Measurements from ENCODE around the gene SOHLH2.

The SOHLH2 gene

DNA sequence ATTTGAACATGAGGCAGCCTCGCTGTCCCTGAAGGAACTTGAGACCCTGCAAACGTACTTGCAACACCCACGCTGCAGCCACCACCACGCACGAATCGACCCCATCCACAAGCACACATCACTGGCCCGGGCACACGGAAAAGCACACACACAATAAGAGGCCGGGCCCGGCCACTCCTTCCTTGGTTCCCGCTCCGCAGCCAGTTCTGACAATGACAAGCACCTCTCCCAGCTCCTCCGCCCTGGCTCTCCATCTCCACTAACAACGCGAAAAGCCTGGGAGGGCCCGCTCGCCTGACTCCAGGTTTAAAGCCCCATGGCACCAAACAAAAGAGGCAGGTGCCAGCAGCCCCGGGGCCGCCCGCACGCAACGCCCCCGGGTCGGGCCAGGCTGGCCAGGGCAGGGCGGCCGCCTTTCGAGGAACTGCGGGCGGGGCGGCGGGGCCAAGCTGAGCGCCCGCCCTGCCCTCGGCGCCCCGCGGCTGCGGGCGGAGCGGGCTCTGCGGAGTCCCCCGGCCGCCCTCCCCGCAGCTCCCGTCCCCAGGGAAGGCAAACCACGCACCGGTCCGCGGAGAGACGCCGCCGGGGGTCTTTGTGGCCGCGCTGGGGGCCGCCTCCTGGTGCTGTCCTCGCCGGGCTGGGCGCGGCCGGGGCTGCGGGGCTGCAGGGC is 83.7 kb downstream of the SOHLH2 start:
- DNase-seq: no peak

DNA sequence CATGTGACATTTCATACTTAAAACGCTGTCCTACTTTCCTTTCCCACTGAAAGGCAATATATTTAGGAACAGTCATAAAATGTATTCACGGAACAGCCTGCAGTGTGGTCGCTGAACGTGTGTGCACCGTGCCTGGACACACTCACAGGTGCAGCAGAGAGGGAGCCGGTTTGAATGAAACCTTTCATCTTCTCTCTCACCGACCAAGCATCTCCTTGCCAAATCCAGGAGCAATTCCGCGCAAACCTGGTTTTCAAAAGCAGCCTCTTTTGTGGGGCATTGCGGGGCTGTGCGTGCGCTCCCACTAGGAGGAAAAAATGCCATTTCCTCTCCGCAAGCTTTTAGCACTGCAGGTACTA is 84.2 kb downstream of the SOHLH2 start:
- DNase-seq: no peak

DNA sequence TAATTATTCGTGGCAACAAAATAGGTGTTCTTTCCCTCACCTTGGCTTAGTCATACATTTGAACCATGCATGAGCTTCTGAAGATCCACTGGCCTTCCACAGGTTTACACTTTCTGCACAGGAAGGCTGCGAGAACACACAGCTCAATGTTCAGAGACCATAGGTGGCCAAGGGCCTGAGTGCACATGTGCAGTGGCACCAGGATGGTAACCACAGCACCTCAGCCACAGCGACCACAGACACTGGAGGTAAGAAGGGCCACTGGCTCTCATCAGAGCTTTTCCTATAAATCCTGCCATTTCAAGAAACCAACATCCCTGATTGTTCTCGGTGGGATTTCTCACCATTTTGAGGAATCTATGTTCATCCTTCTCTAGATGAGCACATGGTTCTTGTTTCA is 84.8 kb downstream of the SOHLH2 start:
- DNase-seq: no peak

- no peak for DNase-seq
These were observed 87.9 kb downstream of the SOHLH2 start for GRCh38 chr13:36126491-36126890.

DNA sequence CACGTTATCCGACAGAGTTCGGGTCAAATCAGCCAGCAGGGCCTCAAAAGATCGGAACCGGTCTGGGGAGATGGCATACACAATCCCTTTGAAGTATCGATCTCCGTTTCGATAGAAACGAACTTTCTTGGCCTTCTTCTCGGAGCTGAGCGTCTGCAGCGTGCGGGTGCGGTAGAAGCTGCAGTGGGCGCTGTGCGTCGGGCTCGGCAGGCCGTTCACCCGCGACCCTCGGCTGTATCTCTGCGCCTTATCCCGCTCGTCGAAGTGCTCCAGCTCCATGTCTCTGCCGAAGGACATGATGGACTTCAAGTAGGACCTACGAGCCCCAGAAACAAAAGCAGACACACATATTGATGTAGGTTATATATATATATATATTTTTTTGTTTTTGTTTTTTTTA is 88.5 kb downstream of the SOHLH2 start:
- DNase-seq: no peak

GRCh38 chr13:36124236-36124822 is 90.0 kb downstream of the SOHLH2 start:
- DNase-seq: no peak

All from MV-4-11 (cell line).